Kidney tubule cell (primary cell): ENCODE measurements around the gene SAP30L.

Experiments used
- DNase-seq: peaks from one replicate; pipeline ENCODE4 v3.0.0-alpha.2; 2018; ENCODE audit warnings: low spot score

The SAP30L gene

DNA sequence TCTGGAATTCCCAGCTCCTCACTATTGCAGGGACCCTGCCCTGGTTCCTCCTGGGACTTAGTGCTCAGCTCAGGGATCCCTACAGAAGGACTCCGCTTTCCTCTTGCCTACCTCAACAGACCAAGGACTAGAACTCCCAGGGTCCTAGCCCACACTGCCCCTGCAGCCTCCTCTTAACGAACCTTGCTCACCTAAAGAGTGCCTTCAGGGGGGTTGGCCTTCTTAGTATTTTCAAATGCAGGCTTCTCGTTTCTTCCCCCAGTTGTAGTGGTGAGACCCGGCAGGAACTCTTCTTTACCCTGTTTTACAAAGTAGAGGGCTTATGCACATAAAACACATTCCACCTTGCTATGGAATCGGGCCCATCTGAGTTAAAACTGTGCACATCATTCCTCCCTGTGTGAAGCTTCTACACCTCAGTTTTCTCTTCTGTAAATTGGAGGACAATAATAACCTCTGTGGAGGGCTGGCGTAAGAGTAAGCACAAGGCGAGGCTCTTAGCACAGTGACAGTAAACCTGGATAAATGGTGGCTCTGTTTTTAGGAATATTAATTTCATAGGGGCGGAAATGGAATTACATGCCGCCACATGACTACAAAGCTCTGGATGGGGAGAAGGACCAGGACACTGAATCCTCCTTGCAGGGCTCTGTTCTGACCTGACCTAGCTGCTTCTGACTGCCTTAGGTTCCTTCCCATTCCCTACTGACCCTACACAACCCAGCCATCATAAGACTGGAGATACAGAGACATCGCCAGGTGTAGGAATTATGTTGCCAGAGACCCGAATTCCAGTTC, 36.0 kb downstream of the SAP30L start:
- no peak for DNase-seq

DNA sequence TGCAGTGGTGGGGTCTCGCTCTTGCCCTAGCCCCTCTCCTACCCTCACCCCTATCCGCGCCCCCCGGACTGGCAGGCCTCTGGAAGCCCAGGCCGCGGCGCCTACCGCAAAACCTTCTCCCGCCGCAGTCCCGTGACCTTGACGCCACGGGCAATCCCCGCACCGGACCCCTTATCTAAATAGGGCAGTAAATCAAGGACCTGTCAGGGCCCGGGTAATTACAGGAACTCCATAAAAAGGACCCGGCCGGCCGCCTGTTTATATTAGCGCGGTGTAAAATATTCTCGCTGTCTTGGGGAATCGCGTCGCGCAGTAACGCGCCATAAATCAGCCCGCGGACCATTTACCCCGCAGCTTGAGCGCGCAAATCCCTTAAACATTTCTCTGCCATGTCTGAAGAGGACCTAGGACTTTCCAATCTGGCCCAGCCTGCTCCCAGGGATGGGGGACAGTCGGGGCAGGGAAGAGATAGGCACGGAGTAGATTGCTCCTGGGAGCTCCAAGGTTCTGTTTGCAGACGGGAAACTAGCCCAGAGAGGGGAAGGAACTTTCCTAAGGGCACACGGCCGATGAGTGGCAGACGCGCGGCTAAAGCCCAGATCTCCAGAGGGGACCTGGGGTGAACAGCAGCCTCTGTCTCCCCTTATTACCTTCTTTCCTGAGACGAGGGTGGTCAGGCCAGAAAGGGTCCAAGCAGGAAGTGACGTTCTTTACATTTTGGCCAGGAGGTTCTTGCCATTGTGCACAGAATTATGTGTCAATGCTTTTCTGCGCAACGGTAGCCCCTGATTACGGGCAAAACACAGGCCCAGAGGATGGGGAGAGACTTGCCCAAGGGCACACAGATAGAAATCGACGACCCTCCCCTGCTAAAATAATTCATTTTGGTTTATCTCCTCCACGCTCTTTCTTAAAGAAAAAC, 37.0 kb downstream of the SAP30L start:
- no peak for DNase-seq

DNA sequence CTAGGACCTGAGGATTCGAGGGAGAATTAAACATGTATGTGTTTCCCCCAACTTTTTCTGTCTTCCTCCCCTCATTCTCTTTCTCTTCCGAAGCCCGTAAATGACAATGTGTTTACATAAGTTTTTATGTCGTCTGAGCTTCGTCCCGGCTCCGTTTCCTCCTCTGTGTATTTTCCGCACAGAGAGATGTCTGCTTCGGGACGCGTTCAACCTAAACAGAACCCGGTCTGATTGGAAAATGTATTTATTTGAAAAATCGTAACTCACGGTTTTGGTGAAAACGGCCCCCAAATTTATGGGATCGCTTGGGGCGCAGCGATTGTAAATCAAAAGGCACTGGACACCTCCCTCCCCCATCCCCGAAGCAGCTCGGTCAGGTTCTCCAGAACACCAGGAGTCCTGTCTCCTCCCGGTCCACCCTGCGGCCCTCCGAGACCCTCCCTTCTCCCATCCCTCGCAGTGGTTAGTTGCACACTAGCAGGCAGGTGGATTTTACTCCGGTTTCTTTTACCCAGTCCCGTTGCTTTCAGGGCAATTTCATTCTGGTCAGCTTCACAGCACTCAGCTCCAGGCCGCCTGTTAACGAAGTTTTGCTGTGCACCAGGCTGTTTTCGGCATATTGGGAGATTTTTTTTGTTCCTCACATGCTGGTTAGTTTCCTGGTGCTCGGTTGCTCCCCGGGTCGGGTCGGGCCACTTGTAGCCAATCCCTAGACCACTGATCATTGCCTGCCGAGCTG, 38.0 kb downstream of the SAP30L start:
- no peak for DNase-seq

DNA sequence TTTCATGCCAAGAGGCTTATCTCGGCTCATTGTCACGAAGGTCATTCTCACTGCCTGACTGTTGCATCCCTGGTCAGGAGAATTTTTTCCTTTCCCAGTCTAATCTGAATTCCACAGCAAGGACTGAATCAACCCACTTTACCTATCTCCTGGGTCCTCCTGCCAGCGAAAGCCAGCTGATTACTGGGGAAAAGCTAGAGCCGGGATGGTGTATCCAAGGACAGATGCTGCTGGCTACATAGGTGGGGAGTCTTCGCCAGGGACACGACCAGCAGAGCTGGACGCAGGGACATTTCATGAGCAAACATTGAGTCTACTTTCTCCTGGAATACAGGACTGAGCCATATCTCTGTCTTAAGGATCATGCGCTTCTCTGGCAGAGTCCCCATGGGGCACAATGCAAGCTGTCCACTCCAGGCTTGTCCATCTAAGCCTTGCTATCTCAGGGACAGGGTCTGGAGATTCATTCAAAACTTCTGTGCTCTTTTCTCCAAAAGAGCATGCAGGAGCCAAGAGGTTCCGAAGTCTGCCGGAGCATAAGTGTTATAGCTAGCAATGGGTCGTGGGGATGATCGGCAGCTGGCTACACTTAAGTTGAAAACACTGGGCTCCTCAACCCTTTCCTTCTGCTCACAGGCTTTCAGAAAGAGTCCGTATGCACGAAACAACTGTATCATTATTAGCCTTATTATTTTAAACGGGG, 38.7 kb downstream of the SAP30L start:
- DNase-seq: no peak

DNA sequence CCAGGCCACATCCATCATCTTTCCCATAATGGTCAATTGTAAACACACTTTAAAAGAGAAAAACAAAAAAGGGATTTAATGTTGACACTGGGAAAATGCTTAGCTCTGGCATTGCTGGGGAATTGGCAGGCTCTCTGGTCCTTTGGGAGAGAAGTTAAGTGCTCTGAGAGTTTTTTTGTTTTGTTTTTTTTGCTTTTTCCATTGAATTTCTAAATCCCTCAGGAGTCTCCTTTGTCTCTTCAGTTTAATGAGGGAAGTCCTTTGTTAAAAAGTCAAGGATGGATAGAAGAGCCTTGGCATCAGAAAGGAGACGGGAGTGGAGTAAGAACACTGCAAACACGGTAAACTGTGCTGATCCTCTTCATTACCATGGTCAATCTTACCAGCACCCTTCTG, 39.3 kb downstream of the SAP30L start:
- no peak for DNase-seq

DNA sequence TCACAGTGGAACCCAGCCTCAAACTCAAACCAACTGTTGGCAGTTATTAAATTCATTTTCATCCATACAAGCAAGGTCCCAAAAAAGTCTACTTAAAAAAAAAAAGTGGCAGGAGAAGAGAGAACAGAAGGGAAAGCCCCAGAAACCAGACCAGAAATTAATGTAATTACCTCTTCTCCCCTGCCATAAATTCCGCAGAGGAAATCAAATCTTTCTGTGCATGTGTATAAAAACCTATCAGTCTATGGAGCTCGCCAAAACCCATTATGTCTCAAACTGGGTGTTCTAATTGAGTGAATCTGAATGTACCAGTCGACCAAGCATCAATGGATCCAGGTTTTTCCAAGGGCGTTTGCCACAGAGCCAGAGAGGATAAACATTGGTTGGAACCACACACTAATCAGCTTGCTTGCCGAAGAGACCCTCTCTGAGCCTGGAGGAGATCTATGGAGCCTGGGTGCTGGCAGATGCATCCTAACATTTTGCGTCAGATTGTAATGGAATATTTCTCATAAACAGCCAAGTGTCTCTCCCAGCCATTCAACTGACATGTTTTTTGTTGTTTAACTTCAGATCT, 40.1 kb downstream of the SAP30L start:
- DNase-seq: no peak

DNA sequence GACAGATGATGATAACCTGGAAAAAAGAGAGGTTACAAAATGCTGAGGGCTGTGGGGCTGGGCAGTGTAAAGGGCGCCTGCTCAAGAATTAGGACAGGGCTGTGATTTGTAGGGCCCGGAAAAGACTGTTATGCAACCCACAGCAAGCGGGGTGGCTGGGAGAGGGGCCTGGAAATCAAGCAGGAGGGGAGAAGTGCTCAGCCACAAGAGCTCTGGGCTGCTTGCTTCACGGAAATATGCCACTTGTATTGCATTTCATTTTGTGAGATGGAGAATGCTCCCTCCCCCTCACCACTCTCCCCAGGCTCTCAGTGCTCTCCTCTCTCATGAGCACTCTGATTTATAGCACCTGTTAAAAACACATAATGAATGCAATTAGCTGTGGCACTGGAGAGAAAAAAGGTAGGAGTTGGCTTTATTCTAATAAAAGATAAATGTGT, 40.6 kb downstream of the SAP30L start:
- DNase-seq: no peak

DNA sequence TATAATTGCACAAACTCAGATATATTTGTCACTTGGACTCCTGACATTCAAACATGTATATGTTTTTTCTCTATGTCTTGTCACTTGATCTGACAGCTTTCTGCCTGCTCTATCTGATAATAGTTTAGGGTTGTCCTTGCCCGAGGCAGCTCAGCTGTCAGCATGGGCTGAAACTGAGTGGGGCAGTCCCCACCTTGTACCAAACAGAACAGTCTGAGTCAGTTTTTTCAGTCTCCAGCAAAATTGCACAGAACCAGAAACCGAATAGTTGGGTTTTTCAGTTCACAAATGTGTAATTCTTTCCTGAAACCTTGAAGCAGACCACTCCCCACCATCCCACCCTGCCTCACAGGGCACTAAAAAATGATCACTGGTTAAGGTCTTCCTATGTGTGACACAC, 41.7 kb downstream of the SAP30L start:
- no peak for DNase-seq

DNA sequence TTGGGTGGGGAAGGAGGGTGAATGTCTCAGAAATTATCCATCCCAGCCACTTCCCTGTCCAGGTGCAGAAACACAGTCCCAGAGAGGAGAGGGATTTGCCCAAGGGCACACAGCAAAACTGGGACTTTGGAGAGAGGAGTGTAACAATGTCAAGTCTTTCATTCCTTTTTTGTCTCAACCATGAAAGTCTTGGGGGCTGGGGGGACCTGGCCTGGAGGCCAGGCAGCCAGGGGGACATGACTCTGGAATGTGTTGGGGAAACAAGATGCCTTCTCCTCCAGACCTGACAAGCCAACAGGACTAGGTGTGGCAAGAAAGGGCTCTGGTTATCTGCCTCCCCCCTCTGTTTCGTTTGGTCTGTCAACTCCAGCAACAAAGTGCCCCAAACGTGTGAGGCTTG, 46.1 kb downstream of the SAP30L start:
- no peak for DNase-seq

DNA sequence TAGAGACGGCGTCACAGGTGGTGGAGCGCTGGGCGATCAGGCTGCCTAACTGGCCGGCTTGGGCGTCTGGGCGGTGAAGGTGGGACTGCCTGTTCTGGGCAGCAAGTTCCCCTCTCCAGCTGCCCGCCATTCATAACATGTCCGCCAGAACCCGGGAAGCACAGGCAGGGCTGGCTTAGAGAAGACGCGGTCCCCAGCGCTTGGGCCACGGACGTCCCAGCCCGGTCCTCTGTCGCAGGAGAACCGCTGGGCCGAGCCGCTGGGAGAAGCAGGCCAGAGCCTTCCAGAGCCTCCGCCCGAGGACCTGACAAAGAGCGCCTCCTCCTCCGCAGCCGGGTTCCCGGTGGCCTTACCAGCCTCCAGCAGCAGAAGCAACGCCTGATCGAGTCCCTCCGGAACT, 47.5 kb downstream of the SAP30L start:
- DNase-seq: no peak

DNA sequence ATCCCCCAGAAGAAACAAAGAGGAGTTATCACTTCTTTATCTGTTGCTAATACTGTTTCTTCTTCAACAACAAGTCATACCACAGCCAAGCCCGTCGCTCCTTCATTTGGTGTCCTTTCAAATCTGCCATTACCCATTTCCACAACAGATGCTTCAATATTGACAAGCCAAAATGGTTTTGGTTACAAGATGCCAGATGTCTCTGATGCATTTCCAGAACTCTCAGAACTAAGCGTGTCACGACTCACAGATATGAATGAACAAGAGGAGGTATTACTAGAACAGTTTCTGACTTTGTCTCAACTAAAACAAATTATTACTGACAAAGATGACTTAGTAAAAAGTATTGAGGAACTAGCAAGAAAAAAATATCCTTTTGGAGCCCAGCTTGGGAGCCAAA, 48.2 kb downstream of the SAP30L start:
- DNase-seq: no peak

DNA sequence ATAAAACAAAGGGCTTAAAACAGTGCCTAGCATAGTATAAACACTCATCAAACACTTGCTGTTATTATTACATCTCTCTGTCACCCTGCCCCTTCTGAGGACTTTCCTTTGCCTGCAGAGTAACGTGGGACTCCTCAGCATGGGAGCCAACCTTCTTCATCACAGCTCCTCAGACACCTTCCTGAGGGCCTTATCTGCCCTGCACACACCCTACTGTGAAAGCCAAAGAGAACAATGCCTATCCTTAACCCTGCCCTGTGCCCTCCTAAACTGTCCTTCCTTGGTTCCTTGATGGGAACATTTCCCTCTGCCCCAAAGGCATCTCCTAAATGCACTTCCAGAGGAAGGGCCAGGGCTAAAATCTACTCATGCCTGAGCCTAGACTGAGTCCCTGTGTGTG, 52.8 kb downstream of the SAP30L start:
- no peak for DNase-seq

DNA sequence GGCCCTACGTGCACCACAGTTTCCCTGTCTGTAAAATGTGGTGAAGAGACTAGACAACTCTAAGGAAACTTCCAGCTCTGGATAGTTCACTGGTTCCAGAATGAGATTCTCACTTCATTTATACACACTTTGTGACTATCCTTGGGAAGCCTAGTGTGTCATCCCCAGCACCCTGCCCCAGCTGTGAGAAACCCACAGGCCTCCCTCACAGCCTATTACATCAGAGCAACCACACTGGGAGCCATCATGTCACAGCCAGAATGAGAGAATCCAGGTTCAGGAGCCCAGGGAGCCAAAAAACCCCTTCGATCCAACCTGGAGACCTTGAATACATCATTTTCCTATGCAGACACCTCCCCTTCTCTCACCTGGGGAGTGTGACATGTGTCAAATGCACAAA, 53.2 kb downstream of the SAP30L start:
- DNase-seq: no peak

DNA sequence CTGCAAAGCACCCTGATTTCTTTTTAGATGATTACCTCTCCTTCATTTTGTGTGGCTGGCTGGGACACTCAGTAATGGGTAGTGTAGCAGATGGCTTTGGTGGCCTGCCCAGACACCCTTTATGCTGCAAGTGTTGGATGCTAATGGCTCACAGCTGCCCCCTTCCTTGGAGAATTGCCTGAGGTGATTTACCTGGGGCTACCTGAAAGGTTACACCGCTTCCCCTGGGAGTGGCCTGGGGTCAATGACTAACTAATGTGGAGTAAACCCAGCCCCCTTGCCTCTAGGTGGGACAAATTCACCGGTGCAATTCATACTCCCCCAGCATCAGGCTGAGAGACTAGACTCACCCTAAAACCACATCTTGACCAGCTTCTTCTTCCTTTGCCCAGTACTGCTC, 55.8 kb downstream of the SAP30L start:
- no peak for DNase-seq

DNA sequence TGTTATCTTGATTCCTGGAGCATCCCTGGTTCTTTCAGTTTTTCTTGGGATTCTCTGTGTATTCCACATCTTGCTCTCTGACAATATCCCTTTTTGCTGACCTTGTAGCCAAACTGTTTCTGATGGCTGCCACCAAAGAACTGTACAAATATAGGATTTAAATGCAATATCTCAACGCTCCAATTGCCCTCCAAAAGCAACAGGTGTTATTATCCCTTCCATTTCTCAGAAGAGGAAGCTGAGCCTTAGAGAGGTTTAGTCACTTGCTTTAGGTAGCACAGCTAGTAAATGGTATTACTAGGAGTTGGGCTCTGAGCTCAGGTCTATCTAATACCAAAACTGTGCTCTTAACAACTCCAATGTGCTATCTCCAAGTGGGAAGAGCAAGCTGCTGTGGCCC, 56.4 kb downstream of the SAP30L start:
- DNase-seq: no peak

DNA sequence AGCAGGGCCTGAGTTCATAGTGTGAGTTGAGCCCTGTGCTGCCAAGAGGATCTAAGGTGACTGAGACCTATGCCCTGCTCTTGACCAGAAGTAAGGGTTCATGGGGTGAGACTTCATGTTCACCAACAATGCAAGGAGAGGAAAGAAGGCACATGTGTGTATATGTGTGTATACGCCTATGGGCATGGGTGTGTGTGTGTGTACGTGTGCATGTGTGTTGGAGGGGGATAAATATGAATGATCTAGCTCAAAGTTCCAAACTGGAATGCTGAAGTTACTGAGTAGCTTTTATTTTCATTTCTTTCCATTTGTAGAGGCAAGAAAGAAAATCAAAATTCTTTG, 57.9 kb downstream of the SAP30L start:
- DNase-seq: no peak

DNA sequence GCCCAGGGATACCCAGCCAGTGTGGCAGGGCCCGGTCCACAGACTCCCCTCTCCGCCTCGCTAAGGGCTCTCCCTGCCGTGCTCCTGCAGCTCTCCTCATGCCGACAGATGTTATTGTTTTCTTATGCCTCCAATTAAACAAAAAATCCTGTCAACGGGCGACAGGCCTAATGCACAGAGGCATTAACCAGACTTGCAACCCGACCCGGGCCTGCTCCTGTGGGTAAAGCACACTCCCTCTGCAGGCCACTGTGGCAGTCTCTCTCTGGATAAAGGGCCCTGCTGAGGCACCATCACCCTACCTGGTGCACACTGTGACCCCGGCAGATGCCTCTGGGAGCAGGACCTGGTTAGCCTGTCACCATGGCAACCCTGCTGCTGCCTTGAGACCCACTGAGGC, 59.8 kb downstream of the SAP30L start:
- no peak for DNase-seq

DNA sequence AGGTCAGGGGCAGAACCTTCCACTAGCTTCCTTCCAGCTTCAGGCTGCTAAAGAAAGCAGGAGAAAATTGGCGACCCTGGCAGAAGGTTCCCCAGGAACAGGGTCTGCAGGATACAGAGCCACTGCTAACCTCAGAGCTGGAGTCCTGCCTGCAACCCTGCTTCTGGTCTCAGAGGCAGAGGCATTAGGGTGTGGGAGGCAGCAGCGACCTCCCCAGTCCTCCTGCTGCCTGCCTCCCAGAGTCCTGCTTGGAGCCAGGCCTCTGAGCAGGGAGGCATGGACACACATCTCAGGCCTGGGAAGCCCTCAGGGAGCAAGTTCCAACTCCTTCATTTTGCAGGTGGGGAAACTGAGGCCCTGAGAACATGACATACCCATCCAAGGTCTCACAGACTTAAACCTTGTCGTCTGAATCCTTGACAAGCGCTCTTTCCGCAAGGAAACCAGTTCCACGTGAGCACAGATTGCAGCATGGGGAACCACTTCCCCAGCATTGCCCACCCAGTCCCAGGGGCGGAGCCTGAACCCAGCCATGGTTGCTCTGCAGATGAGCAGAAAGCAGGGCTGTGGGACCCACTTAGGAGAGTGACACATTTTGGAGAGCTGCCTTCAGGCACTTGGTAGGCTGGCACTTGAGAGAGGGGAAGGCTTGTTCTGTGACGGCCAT, 60.4 kb downstream of the SAP30L start:
- no peak for DNase-seq

DNA sequence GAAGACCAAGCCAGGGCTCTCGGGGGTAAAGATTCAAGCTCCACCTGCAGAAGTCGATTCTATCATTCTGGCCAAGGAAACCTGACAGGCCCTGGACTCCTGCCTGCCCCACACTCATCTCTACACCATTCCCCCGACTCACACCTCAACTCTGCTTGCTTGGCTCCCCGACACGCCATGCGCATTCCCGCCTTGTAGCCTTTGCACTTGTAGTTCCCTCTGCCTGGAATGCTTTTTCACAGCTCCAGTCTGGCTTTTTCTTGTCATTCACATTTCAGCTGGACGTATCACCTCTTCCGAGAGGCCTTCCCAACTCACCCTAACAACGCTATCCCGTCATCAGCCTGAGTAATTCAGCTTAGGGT, 60.9 kb downstream of the SAP30L start:
- DNase-seq: no peak

DNA sequence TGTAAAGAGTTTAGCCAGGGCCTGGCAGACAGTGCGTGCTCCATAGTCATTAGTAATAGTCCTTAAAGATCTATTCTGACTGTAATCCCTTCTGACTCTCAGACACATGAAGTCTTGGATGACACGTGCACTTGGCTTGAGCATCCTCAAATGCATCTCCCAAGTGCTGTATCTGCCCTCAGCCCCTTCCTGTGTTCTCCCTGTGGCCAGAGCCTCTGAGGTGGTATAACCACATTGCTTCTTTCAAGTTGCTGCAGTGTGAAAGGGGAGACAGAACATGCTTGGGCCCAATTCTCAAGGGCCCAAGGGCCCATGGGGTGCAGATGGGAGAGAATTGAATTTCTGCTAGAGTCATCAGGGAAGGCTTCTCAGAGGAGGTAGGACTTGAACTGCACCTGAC, 62.3 kb downstream of the SAP30L start:
- DNase-seq: no peak
